GM04503 (cell line): ENCODE results near the gene HSD17B11.
"Not testable (repeated sequence)": the region's sequence is repeated elsewhere in the genome, so short reads cannot be mapped to it uniquely, and the experiment has no call there.

Experiments used
- DNase-seq: peaks from one replicate; pipeline ENCODE4 v3.0.0-alpha.2; 2012; ENCODE audit warnings: low read depth

HSD17B11 gene

GRCh38 chr4:87390891-87391575 is at the start of gene HSD17B11:
Gene HSD17B11 (minus strand): TSS chr4:87391188. CDS start chr4:87391070, 118 bp downstream.
- DNase-seq: peak; percentile 78

- no peak for DNase-seq
Measured at GRCh38 chr4:87433342-87433741, 42.4 kb upstream of the HSD17B11 start.

- no peak for DNase-seq
Measured at GRCh38 chr4:87430038-87430437, 39.0 kb upstream of the HSD17B11 start.

GRCh38 chr4:87428979-87429378 is 38.0 kb upstream of the HSD17B11 start:
- no peak for DNase-seq

GRCh38 chr4:87427518-87427868 is 36.5 kb upstream of the HSD17B11 start:
- DNase-seq: no peak

GRCh38 chr4:87426865-87427517 is 36.0 kb upstream of the HSD17B11 start:
- DNase-seq: no peak

- no peak for DNase-seq
Measured at GRCh38 chr4:87425711-87426110, 34.7 kb upstream of the HSD17B11 start.

- DNase-seq: not testable (repeated sequence)
Measured at GRCh38 chr4:87424099-87424543, 33.1 kb upstream of the HSD17B11 start.

- DNase-seq: no peak
Measured at GRCh38 chr4:87423317-87424098, 32.5 kb upstream of the HSD17B11 start.

GRCh38 chr4:87422104-87423052 is 31.4 kb upstream of the HSD17B11 start, which contains the start of gene NUDT9:
Gene NUDT9 (plus strand): TSS chr4:87422573. CDS start chr4:87422906, 333 bp downstream.
- peak; percentile 91 for DNase-seq

GRCh38 chr4:87420276-87420830 is 29.4 kb upstream of the HSD17B11 start:
- DNase-seq: no peak

- no peak for DNase-seq
Measured at GRCh38 chr4:87419578-87420249, 28.7 kb upstream of the HSD17B11 start.

- not testable (repeated sequence) for DNase-seq
Measured at GRCh38 chr4:87418410-87418809, 27.4 kb upstream of the HSD17B11 start.

GRCh38 chr4:87416965-87417364 is 26.0 kb upstream of the HSD17B11 start:
- no peak for DNase-seq

- DNase-seq: no peak
Measured at GRCh38 chr4:87414816-87415215, 23.8 kb upstream of the HSD17B11 start.

GRCh38 chr4:87410679-87411078 is 19.7 kb upstream of the HSD17B11 start:
- DNase-seq: no peak

- no peak for DNase-seq
Measured at GRCh38 chr4:87410157-87410556, 19.2 kb upstream of the HSD17B11 start.

GRCh38 chr4:87409420-87409939 is 18.5 kb upstream of the HSD17B11 start:
- DNase-seq: no peak

- not testable (repeated sequence) for DNase-seq
Measured at GRCh38 chr4:87406902-87407301, 15.9 kb upstream of the HSD17B11 start.

GRCh38 chr4:87406462-87406861 is 15.5 kb upstream of the HSD17B11 start:
- DNase-seq: no peak
